HG03457 (cell line): Measurements from ENCODE around the gene GPC6.

Source experiments
- ATAC-seq: cut with Tn5 transposase; IDR thresholded peaks from one replicate; pipeline ENCODE4 v1.9.1; 2021; ENCODE audit warnings: moderate number of reproducible peaks; ENCODE audit not compliant: unreplicated experiment

The GPC6 gene

DNA sequence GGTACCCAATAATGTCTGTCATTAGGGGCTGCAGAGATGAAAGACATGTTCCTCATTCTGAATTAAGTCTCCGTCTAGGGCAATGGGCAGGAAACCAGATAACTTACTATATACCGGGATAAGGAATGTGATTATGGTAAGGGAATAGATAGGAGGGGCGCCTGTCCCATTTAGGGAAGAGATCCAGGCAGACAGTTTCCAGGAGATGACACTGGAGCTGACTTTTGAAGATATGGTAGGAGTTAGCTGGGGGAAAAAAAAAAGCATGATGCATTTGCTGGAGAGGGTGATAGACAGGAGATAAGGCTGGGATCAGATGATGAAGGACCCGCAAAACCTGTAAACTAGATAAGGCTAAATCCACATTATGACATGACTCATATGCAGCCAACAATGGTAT, 912.2 kb downstream of the GPC6 start:
- ATAC-seq, result no peak

DNA sequence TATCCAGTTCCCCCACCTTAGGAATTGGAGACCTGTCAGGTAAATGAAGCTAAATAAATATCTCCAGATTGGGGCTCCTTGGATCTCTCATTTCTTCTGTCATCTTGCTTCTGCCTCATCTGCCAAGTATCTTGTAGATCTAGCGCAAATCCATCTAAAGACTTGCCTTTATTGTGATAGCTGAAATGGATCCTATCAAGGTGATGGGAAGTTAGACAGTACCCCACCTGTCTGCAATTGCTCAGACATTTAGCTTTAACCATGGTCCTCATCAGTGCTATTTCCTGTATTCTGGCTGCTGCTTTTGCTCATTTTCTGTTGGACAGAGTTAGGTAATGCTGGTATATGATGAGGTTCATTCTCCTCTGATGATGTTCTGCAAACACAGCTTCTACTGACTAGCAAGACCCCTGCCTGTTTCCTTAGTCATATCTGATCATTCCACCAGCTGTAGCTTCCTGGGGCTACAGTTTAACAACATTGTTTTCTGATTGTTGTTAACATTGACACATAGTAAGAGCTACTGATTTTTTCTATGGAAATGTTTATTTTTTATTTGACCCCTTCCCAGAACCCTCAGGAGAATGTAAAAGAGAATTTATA, 912.9 kb downstream of the GPC6 start:
- no peak for ATAC-seq

DNA sequence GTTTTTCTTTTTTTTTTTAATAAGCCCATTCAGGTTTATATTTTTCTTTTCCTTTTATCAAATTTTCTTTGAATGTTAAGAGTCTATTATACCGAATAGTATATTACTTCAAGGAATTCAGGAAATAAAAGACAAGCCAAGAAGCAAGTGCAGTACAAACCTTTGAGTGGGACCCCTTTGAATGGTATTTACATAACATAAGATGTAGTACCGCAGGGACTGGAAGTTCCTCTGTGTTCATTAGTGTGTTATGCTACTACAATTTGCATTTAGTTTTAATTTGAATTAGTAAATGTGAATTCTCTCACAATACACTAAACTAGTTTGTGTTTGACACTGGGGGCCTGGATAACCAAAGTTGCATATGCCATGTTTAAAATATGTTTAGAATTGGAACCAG, 913.4 kb downstream of the GPC6 start:
- ATAC-seq, result no peak

DNA sequence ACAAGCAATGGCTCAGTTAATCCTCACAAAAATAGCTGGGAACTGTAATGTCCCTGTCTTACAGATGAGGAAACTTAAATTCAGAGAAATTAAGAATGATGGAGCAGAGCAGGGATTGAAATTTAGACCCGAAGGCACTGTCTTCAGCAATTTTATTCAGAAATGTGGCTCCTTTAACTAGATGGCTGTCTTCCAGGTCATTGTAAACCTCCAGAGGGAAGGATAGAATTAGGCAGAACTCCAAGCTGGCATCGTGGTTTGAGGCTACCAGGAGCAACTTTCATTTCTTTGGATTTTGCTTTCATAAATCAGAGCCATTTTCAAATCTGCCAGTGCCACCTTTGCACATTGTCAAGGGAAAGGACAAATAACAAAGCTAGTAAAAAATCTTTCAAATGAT, 913.9 kb downstream of the GPC6 start:
- no peak for ATAC-seq

DNA sequence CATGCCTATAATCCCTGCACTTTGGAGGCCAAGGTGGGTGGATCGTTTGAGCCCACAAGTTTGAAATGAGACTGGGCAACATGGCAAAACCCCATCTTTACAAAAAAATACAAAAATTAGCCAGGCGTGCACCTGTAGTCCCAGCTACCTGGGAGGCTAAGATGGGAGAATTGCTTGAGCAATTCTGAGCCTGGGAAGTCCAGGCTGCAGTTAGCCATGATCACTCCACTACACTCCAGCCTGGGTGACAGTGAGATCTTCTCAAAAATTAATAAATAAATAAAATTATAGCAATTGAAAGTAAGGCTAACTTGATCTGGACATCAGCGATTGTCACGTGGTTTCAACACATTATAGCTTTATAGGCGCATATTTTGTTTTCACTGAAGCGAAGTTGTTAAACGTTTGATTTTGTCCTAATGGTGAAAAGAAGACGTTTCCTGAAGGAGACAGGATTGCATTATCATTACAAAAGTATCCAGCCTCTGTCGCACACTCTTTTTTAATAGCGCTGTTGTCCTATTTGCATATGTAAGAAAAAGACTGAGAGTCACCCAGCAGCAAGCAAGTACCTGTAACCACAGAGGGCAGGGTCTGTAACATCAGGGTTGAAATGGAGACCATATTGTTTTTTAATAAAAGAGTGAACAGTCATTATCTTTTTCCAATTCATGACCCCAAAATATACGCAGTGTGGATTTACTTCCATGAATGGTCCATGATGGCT, 917.2 kb downstream of the GPC6 start:
- ATAC-seq, result no peak

DNA sequence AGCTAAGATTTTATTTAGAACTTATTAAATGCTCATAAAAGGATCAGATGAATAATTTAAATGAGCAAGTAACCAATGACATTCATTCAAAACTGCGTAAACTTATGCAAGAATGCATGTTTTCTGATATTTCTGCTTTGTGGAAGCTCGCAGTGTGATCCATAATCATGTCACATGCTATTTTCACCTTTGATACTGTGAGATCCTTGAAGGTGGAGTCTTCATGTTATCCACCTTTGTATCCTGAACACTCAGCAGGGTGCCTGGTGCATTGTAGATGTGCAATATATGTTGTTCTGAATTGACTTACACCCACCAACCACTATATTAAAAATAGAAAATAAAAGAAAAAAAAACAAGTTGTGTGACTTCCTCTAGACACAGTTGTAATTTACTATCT, 919.4 kb downstream of the GPC6 start:
- ATAC-seq, result no peak

DNA sequence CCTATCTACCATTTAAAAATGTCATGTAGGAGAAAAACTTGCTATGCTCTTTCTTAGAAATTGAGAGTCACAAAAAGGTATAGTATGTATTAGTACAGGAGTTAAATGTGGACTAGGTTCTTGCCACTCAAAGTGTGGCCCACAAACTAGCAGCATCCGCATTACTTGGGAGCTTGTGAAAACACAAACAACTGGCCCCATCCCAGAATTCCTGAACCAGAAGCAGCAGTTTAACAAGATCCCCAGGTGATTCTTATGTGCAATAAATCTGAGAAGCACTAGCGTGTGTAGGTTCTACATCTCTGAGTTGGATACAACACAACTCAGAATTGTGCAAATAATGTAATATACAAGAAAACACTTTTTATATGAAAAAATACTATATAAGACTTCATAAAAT, 927.0 kb downstream of the GPC6 start:
- no peak for ATAC-seq

DNA sequence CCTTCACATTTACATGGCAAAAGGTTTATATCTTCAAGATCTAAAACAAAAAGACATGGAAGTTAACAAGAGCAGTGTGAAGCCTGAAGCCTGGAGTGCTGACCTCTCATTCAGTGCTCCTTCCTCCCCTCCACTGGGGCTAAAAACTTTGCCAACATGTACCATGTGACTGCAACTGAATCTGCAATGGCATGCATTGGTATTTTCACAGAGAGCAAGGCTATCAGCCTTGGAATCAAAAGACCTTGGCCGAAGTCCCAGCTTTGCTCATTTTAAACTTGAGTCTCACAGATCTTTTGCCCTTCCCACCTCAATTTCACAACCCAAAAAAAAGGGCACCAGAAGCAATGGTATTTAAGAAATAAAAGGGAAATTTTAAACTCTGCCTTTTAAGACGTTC, 927.8 kb downstream of the GPC6 start:
- ATAC-seq, result no peak

DNA sequence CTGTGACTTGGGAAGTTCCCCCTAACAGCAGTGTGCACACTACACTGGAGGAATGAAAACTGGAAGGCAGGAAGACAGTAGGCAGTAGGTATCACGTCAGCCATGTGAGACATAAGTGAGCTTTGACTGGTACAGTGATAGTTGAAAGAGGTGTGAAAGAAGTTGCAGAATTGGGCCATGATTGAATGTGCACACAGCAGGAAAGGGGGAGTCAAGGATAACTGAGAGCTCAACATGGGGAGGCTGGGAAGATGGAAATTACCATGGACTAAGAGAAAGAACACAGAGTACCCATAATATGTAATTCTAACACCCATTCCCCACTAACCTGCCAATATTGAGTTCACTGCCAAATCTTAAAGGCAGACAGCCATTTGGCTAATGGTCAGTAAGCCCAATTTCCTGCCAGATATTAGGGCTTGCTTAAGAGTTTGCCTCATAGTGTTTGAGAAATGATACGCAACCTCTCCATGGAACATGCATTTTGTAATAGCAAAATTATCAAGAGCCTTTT, 931.2 kb downstream of the GPC6 start:
- ATAC-seq, result no peak

DNA sequence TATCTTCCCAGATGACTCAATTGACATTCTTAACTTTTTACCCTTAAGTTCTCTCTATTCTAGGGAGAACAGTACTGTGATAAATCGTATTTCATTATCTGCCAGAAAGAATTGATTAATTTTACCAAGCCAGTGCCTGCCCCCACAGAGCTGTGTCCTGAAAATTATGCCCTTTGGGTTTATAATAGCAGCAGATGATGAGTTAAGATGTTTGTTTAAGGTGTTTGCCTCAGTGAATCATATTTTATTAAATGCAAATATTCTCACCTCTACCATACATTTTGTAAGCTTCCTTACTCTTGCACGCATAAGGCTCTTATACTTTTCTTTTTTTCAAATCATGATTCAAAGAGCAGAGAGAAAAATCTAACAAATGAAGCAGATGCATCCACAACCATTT, 934.3 kb downstream of the GPC6 start:
- ATAC-seq, result no peak

DNA sequence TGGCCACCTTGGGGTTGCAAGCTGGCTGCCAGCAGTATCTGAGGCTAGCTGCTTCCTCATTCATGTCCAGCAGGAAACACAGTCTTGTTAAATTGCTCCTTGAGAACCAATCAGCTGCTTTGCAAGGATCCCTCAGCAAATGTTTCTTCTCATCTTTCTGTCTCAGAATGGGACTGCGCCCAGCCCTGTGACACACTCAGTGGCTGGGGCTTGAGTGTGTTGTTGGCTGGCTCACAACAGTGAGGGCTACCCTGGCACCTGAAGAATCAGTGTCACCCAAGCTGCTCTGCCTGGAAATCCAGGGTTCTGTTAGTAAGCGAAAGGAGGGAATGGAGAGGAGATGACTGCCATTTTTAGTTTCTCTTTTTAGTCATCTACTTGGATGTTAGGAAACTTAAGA, 935.7 kb downstream of the GPC6 start:
- no peak for ATAC-seq

DNA sequence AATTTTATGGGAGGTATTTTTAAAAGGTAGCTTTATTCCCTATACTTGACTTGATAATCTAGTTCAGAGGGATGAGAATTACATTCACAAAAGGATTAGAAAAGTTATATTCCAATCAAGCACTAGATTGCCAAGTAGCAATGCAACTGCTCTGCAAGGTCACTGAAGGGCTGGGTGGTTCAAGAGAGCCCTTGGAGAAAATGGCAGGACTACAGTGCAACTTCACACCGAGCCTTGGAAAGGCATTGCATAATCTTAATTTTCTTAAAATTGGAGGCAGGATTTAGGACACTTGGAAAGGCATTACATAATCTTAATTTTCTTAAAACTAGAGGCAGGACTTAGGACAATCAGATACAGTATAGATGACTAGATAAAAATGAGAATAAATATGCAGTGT, 936.9 kb downstream of the GPC6 start:
- ATAC-seq, result no peak

DNA sequence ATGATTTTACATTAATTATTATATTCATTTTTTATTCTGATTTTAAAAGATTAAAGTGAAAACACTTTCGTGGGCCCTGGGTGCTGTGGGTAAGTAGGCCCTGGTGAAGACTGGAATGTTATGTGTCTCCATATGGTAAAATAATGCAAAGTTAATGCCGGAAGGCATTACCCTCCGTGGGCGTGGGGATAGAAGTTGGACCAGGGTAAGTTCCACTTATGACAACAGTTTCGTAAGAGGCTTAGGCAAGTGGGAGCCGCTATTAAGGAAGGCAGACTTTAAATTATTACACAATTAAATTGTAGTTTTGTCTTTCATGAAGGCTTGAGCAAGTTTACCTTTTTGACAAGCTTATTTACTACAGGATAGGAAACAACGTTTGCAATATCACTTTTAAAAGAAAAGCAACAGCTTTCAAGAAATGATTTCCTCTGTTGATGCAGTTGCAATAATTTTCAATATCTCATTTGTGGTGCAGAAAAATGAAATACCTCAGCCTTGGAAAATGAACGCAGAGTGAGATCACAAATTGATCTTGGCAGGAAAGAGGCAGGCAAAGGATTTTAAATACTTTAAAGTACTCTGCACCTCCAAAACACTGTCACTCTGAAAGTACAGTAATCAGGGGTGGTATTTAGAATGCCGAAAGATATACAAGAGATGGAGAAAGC, 942.3 kb downstream of the GPC6 start:
- no peak for ATAC-seq

DNA sequence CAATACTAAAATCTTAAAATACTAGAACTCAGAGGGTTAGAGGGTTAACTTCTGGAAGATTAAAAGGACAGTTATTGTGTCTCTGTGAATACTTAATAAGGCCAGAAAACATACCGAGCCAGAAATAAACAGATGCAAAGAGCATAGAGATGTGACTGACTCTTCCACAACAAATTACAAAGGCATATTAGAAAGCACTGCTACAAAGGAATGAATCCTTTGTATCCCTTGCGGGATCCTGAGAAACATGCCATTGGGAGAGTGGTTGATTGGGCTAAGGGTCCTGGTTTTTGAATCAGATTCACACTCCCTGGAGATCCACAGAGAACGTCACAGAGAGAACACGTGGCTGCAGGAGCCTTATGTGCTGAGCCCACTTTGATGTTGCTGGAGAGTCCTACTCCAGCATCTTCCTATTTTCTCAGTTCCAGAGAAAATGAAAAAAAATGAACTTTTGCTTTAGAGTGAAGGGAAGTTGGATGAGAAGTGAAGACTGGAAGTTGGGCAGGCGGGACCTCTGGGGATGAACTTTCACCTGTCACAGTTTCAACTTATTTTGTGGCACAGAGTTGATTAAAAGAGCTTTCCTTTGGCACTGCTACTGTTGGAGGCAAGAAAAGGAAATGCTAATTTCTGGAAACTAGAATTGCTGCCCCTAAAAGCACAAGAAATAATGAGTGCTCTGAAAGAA, 943.0 kb downstream of the GPC6 start:
- no peak for ATAC-seq

DNA sequence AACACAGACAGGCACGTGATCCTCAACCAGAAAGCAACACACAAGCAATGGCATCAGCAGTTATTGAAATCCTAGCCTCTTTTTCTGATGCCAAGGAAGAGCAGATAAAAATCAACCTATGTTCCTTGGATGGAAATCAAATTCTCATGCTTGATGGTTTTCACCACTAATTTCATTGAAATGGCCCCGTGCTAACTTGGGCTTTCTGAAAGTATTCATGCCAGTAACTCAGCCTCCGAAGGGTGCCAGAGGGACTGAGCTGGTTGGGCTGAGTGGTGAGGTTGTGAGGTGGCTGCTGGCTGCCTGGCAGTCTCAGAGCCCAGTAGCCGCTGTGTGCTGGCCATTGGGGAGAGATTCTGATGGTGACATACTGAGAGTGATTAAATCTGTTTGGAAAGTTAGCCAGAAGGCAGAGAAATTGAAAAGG, 943.6 kb downstream of the GPC6 start:
- no peak for ATAC-seq

DNA sequence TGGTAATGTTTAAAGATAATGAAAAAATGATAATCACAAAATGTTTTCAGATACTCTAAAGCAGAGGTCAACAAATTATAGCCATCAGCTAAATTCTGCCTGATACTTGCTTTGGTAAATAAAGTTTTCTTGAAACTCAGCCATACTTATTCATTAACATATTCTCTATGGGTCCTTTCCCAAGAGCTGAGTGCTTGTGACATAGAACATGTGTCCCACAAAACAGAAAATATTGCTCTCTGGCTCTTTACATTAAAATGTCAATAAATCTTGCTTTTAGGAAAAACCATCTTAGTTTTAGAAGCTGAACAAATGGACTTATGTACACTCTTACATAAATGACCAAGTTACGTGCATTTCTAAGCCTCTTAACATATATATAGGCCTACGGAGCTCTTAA, 945.8 kb downstream of the GPC6 start:
- no peak for ATAC-seq

DNA sequence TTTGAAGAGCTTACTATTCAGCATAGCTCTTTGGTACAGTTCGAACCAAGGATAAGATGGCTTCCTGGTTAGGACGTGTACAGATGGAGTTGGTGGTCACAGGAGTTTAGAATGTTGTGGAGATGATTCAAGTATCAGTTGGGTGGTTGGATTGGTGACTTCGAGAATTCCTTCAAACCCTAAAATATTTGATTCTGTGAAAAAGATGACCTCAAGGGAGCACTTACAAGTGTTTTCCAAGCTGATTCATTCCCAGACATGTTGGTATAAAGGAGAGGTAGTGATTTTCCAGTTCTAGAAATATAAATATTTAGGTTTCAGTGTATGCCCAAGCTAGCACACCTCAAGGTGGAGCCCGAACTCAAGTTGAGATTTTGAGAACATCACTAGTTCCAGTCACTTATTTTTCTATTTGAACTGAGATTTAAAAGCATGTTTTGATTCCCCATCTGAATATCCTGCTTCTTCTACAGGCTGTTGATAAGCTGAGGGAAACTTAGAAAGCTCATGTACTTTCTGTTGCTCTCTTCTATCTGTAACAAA, 946.8 kb downstream of the GPC6 start:
- no peak for ATAC-seq

DNA sequence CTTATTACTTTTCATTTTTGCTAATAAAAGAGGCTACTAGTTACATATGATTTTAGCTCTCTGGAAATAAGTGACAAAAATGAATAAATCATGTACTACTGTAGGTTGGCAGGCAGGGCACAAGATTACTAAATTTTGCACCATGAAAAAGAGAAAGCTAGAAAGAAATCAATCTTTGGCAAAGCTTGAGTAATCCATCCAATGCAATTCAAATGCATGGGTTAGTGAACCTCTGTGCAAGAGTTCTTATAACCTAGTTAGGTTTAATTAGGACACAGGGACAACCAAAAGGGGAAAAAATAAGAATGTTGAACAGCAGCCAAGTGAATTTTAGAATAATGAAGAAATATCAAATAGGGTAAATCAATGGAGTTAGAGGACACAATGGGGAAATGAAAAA, 947.4 kb downstream of the GPC6 start:
- ATAC-seq, result no peak

DNA sequence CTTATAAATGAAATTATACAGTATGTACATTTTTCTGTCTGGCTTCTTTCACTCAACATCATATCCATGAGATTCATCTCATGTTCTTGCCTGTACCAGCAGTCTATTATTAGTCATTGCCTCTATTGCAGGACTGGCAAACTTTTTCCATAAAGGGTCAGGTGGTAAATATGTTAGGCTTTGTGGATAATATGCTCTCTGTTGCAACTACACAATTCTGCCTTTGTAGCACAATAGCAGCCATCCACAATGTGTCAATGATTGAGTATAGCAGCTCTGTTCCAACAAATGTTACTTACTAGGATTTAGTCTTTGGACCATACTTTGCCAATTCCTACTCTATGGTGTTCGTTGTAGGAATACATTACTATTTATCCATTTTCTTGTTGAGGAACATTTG, 948.5 kb downstream of the GPC6 start:
- ATAC-seq, result no peak

DNA sequence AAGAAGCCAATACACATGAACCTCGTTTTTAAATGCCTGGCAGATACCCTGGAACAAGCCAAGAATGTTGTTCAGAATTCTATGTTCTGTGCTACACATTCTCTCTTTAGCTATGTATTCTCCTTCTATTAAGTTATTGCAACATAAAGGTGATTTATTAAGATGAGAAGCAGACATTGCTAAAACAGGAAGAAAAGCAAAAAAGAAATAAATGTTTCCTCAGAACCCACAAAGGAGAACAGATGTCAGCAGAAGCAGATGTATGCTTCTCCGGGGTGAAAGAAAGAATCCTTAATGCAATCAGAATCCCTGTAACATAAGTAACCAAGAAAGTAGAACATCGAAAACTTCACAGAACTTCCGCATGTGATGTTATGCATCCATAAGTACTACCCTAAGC, 950.0 kb downstream of the GPC6 start:
- no peak for ATAC-seq

DNA sequence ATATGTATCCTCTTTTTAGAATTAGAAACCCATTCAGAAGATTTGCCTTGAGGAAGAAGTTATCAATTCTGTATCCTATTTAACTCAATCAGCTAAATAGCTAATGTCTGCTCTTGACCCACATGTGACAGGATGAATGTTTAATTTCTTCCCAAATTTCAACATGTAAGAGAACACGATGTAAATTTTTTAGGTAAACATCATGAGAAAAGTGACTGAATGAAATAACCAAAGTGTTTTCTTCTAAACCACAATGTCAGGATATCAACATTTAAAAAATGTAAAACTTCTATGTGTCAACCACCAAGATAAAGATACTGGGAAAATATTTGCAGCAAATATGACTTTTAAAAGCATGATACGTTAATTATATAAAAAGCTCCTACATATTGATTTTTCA, 950.4 kb downstream of the GPC6 start:
- ATAC-seq, result no peak
